Measurements from ENCODE around the gene SPAG16. TPM values are rescaled to one million over a fixed set of nuclear protein-coding genes. Genes with fewer than 3 reads are reported as not detected.

SPAG16 gene
- total RNA-seq, 4 donors from 2014 or later, result 5.0 to 73.8 (median 21.6) TPM

- Histone ChIP-seq H3K36me3 (no peaks in the 10 kb centered on the region), H3K27me3 (no peaks in the 10 kb centered on the region), H3K4me1 (no peaks in the 10 kb centered on the region), H3K9me3 (no peaks in the 10 kb centered on the region), H3K27ac (no peak overlapping the region), H3K4me3 (no peak overlapping the region)
- no peak for DNase-seq
- intact Hi-C loops (cut with DNase I; ENCODE audit: low total_unique reads), result no loop called here
- TF ChIP-seq CTCF (IDR thresholded peaks at IDR 0.05) (no peak), POLR2A (IDR thresholded peaks at IDR 0.05) (no peak)
Observed at GRCh38 chr2:213923543-213923942, 639.3 kb downstream of the SPAG16 start.

- Histone ChIP-seq H3K27ac (no peak overlapping the region), H3K27me3 (no peaks in the 10 kb centered on the region), H3K4me3 (no peak overlapping the region), H3K4me1 (no peaks in the 10 kb centered on the region), H3K9me3 (no peaks in the 10 kb centered on the region), H3K36me3 (no peaks in the 10 kb centered on the region)
- no peak for DNase-seq
- intact Hi-C loops (cut with DNase I; ENCODE audit: low total_unique reads), result no loop called here
- no peak for TF ChIP-seq CTCF (IDR thresholded peaks at IDR 0.05)
- no peak for TF ChIP-seq POLR2A (IDR thresholded peaks at IDR 0.05)
Observed at GRCh38 chr2:213934560-213934959, 650.3 kb downstream of the SPAG16 start.

GRCh38 chr2:213958086-213958485 lies 673.8 kb downstream of the SPAG16 start:
- Histone ChIP-seq H3K36me3 (no peaks in the 10 kb centered on the region), H3K27me3 (no peaks in the 10 kb centered on the region), H3K27ac (no peak overlapping the region), H3K4me3 (no peak overlapping the region), H3K4me1 (no peaks in the 10 kb centered on the region), H3K9me3 (no peaks in the 10 kb centered on the region)
- DNase-seq, result no peak
- intact Hi-C loops (cut with DNase I; ENCODE audit: low total_unique reads), result no loop called here
- TF ChIP-seq CTCF (IDR thresholded peaks at IDR 0.05), result no peak
- no peak for TF ChIP-seq POLR2A (IDR thresholded peaks at IDR 0.05)

GRCh38 chr2:213959589-213959988 lies 675.3 kb downstream of the SPAG16 start:
- H3K4me3 ChIP-seq, result no peak overlapping the region
- no peak for TF ChIP-seq POLR2A (IDR thresholded peaks at IDR 0.05)
- no peak for TF ChIP-seq CTCF (IDR thresholded peaks at IDR 0.05)
- no peaks in the 10 kb centered on the region for H3K4me1 ChIP-seq
- no peak overlapping the region for H3K27ac ChIP-seq
- H3K27me3 ChIP-seq, result no peaks in the 10 kb centered on the region
- no peaks in the 10 kb centered on the region for H3K36me3 ChIP-seq
- intact Hi-C loops (cut with DNase I; ENCODE audit: low total_unique reads), result no loop called here
- no peaks in the 10 kb centered on the region for H3K9me3 ChIP-seq
- DNase-seq, result no peak

- H3K9me3 ChIP-seq, result no peaks in the 10 kb centered on the region
- H3K27me3 ChIP-seq, result no peaks in the 10 kb centered on the region
- intact Hi-C loops (cut with DNase I; ENCODE audit: low total_unique reads), result no loop called here
- H3K4me1 ChIP-seq, result no peaks in the 10 kb centered on the region
- no peak for DNase-seq
- TF ChIP-seq POLR2A (IDR thresholded peaks at IDR 0.05), result no peak
- TF ChIP-seq CTCF (IDR thresholded peaks at IDR 0.05), result no peak
- H3K27ac ChIP-seq, result no peak overlapping the region
- H3K36me3 ChIP-seq, result no peaks in the 10 kb centered on the region
- no peak overlapping the region for H3K4me3 ChIP-seq
Observed at GRCh38 chr2:213971536-213971935, 687.3 kb downstream of the SPAG16 start.
